Endothelial cell of umbilical vein (primary cell): ENCODE measurements around the gene PDCD1. TPM values are rescaled to one million over a fixed set of nuclear protein-coding genes. Genes with fewer than 3 reads are reported as not detected.

ENCODE experiments used
- BruUV-seq: library from RNA; stranded (reverse); fragments of 400-500 nt; replicated peaks from 2 replicates; lab custom pipeline; 2021; lab: Mats Ljungman, UMichigan
- CTCF ChIA-PET: fragments of 300-600, 350-600 bp; sonication (Branson Sonifier 250); formaldehyde crosslinking; loops from one replicate; lab custom pipeline; 2021; ENCODE audit warnings: antibody characterized with exemption, inconsistent platforms; lab: Charles Lee
- POLR2A ChIA-PET: fragments of 300-600, 350-600 bp; sonication (Branson Sonifier 250); formaldehyde crosslinking; loops from one replicate; lab custom pipeline; 2021; ENCODE audit warnings: antibody characterized with exemption, inconsistent platforms; lab: Charles Lee
- DNase-seq: peaks from one replicate; pipeline ENCODE4 v3.0.0-alpha.2; 2011; ENCODE audit warnings: low read depth, low spot score
- FAIRE-seq: peaks from 2 replicates; lab custom pipeline; 2011; peaks lifted over from hg19 to GRCh38; lab: Jason Lieb, UNC
- H2AFZ ChIP-seq: 2 replicates; pipeline ENCODE4 v1.6.0; 2012; ENCODE audit warnings: low read depth, low read length, control low read depth, inconsistent platforms
- H3K27ac ChIP-seq: 2 replicates; pipeline ENCODE4 v1.5.1; 2011; ENCODE audit warnings: low read depth, mild to moderate bottlenecking, control low read depth, low read length, moderate library complexity; ENCODE audit not compliant: insufficient read depth
- H3K27me3 ChIP-seq, 2 experiments: 2 replicates each; pipeline versions ENCODE4 v1.6.0 to v1.6.1; 2011; ENCODE audit warnings: low read length in 2 of 2, mixed read lengths in 1 of 2; ENCODE audit not compliant: control insufficient read depth in 2 of 2, insufficient read depth in 2 of 2
- H3K36me3 ChIP-seq, 2 experiments: 2 replicates in 1 of 2; 3 replicates in 1 of 2; pipeline ENCODE4 v1.5.1; 2011; ENCODE audit warnings: low read length in 2 of 2, mild to moderate bottlenecking in 1 of 2, moderate library complexity in 1 of 2; ENCODE audit not compliant: control insufficient read depth in 2 of 2, insufficient read depth in 2 of 2; ENCODE audit errors: extremely low read depth in 1 of 2
- H3K4me1 ChIP-seq: 3 replicates; pipeline ENCODE4 v1.5.1; 2011; ENCODE audit warnings: mild to moderate bottlenecking, low read length; ENCODE audit not compliant: control insufficient read depth, insufficient read depth; ENCODE audit errors: extremely low read depth
- H3K4me2 ChIP-seq: 2 replicates; pipeline ENCODE4 v1.6.1; 2011; ENCODE audit warnings: low read length, control low read depth, mixed read lengths; ENCODE audit not compliant: insufficient read depth
- H3K4me3 ChIP-seq, 3 experiments: fragments of 200-600 bp in 1 of 3; sonication (generic), shearing (Covaris generic) in 1 of 3; replicated peaks in 1 of 3; 2 replicates each; pipeline ENCODE4 v1.5.1; 2011 to 2016; ENCODE audit warnings: control low read depth in 3 of 3, low read length in 3 of 3, mild to moderate bottlenecking in 2 of 3, inconsistent platforms in 1 of 3, low read depth in 1 of 3, moderate library complexity in 1 of 3; ENCODE audit not compliant: insufficient read depth in 1 of 3
- H3K79me2 ChIP-seq: 2 replicates; pipeline ENCODE4 v1.6.0; 2012; ENCODE audit warnings: low read length, inconsistent platforms; ENCODE audit not compliant: control insufficient read depth, insufficient read depth
- H3K9ac ChIP-seq: replicated peaks from 2 replicates; pipeline ENCODE3; 2011; ENCODE audit warnings: low read length, control low read depth; ENCODE audit not compliant: insufficient read depth; ENCODE audit errors: extremely low read depth
- H3K9me1 ChIP-seq: replicated peaks from 3 replicates; pipeline ENCODE4 v1.6.0; 2011; ENCODE audit warnings: mild to moderate bottlenecking, low read length; ENCODE audit not compliant: control insufficient read depth, insufficient read depth; ENCODE audit errors: extremely low read depth
- H3K9me3 ChIP-seq: replicated peaks from 2 replicates; pipeline ENCODE4 v1.5.1; 2012; ENCODE audit warnings: low read length, inconsistent platforms; ENCODE audit not compliant: control insufficient read depth, insufficient read depth
- H4K20me1 ChIP-seq: replicated peaks from 2 replicates; pipeline ENCODE3; 2011; ENCODE audit warnings: mild to moderate bottlenecking, low read length; ENCODE audit not compliant: control insufficient read depth, insufficient read depth; ENCODE audit errors: extremely low read depth
- CTCF ChIP-seq, 2 donors: IDR thresholded peaks; 1 replicate in 1 of 2; 2 replicates in 1 of 2; pipeline ENCODE4 v1.5.1; 2011; ENCODE audit warnings: low read length in 2 of 2, mild to moderate bottlenecking in 2 of 2, moderate library complexity in 2 of 2, control low read depth in 1 of 2, inconsistent platforms in 1 of 2, low read depth in 1 of 2; ENCODE audit not compliant: insufficient read depth in 1 of 2; ENCODE audit errors: extremely low read depth in 1 of 2
- EZH2 ChIP-seq: IDR thresholded peaks from 2 replicates; pipeline ENCODE4 v1.6.1; 2012; ENCODE audit warnings: borderline replicate concordance, low read depth, mild to moderate bottlenecking, moderate library complexity, low read length, inconsistent platforms; ENCODE audit not compliant: severe bottlenecking
- FOS ChIP-seq: IDR thresholded peaks from 2 replicates; pipeline ENCODE4 v1.6.1; 2011; ENCODE audit warnings: mild to moderate bottlenecking, low read length, moderate library complexity, borderline replicate concordance; ENCODE audit not compliant: insufficient read depth
- GATA2 ChIP-seq: IDR thresholded peaks from 2 replicates; pipeline ENCODE4 v1.7.0; 2011; ENCODE audit warnings: low read depth, mild to moderate bottlenecking, moderate library complexity, mixed read lengths, low read length; ENCODE audit not compliant: insufficient read length, insufficient read depth
- JUN ChIP-seq: IDR thresholded peaks from 2 replicates; pipeline ENCODE4 v1.6.1; 2011; ENCODE audit warnings: borderline replicate concordance, low read depth; ENCODE audit not compliant: insufficient read length, insufficient read depth
- MAX ChIP-seq: IDR thresholded peaks from 2 replicates; pipeline ENCODE4 v1.6.1; 2011; ENCODE audit not compliant: insufficient read depth, insufficient read length
- MYC ChIP-seq: IDR thresholded peaks from one replicate; pipeline ENCODE4 v1.6.1; 2011; ENCODE audit warnings: mild to moderate bottlenecking, low read depth, low read length
- POLR2A ChIP-seq: IDR thresholded peaks from 2 replicates; pipeline ENCODE4 v1.6.1; 2012; ENCODE audit warnings: low read depth, mild to moderate bottlenecking, control low read depth, low read length
- POLR2AphosphoS5 ChIP-seq: IDR thresholded peaks from 2 replicates; pipeline ENCODE4 v1.6.1; 2012; ENCODE audit warnings: low read depth, mild to moderate bottlenecking, control low read depth, low read length, moderate library complexity; ENCODE audit not compliant: insufficient read depth
- dilution Hi-C: fragments of 300-500 bp; cut with MboI; formaldehyde crosslinking; loops from one replicate; pipeline ENCODE4 v1.15.0; 2019; ENCODE audit warnings: low sequenced_read_pairs; ENCODE audit not compliant: extremely low pct_ligation_motif_present
- intact Hi-C: fragments of 100-400 bp; cut with micrococcal nuclease; formaldehyde crosslinking; loops from one replicate; pipeline ENCODE4 v1.10.0; 2022
- polyA plus RNA-seq, 4 experiments: library from polyadenylated mRNA; depleted of rRNA in 3 of 4; stranded (reverse) in 3 of 4; unstranded in 1 of 4; fragments of >200 nt; gene quantifications; 2 replicates each; pipeline versions ENCODE4 v1.2.1 to v1.2.3, GENCODE V29; 2011 to 2012; ENCODE audit warnings: missing spikeins in 1 of 4
- total RNA-seq: library from RNA; stranded (reverse); gene quantifications from 2 replicates; pipeline ENCODE4 v1.2.3, GENCODE V29; 2021

The PDCD1 gene
- total and polyA plus RNA-seq, 2 donors (not counting 3 experiments of a cell fraction or from before 2014, with no cell fraction given), result not detected

- FAIRE-seq (no peak), DNase-seq (no peak)
- ChIA-PET CTCF (no interaction called here), POLR2A (no interaction called here)
- no peak overlapping the region for H3K4me2 ChIP-seq
- no peak overlapping the region for H3K27ac ChIP-seq
- intact Hi-C loops, result no loop called here
- H3K4me1 ChIP-seq, result no peaks in the 10 kb centered on the region
- no peaks in the 10 kb centered on the region for H3K36me3 ChIP-seq
- H3K9me3 ChIP-seq, result no peaks in the 10 kb centered on the region
- no peak overlapping the region for H3K4me3 ChIP-seq
- no peak overlapping the region for H2AFZ ChIP-seq
- dilution Hi-C loops, result no loop called here
- BruUV-seq, result no TSS peak
- H3K27me3 ChIP-seq, result no peaks in the 10 kb centered on the region
- H3K9ac ChIP-seq, result no peak overlapping the region
- H4K20me1 ChIP-seq, result no peaks in the 10 kb centered on the region
- TF ChIP-seq MAX (no peak), CTCF (IDR thresholded peaks at IDR 0.05; ENCODE audit: extremely low read depth in 1 of 2, insufficient read depth in 1 of 2, low read depth in 1 of 2, low read length in 2 of 2) (no peak), POLR2AphosphoS5 (no peak), JUN (no peak), GATA2 (no peak), MYC (no peak), EZH2 (no peak), FOS (no peak), POLR2A (no peak)
- no peaks in the 10 kb centered on the region for H3K79me2 ChIP-seq
- H3K9me1 ChIP-seq, result no peaks in the 10 kb centered on the region
Observed at GRCh38 chr2:241811952-241812729, 46.6 kb downstream of the PDCD1 start.
